Activated CD8-positive, alpha-beta T cell treated with anti-CD3 and anti-CD28 coated beads for 36 hours (primary cell): ENCODE results near the gene ZNF101. TPM values are rescaled to one million over a fixed set of nuclear protein-coding genes. Genes with fewer than 3 reads are reported as not detected.
"Not testable (repeated sequence)": the region's sequence is repeated elsewhere in the genome, so short reads cannot be mapped to it uniquely, and the experiment has no call there.

Experiments
- ATAC-seq: fragments of 200-7000 bp; cut with Tn5 transposase; one replicate; pipeline ENCODE4 v1.10.0; 2021; ENCODE audit warnings: mild to moderate bottlenecking, moderate library complexity
- CTCF ChIA-PET: fragments of 350-600 bp; sonication (Branson Sonifier 250); formaldehyde crosslinking; loops from one replicate; lab custom pipeline; 2021; ENCODE audit warnings: antibody characterized with exemption; lab: Charles Lee
- POLR2A ChIA-PET: fragments of 350-600 bp; sonication (Branson Sonifier 250); formaldehyde crosslinking; loops from one replicate; lab custom pipeline; 2021; ENCODE audit warnings: antibody characterized with exemption; lab: Charles Lee
- DNase-seq: peaks from one replicate; pipeline ENCODE4 v3.0.0-alpha.2; 2020
- H3K27ac Mint-ChIP-seq: one replicate; pipeline ENCODE4 v1.8.0; 2021; ENCODE audit warnings: mild to moderate bottlenecking, mixed read lengths
- H3K27me3 Mint-ChIP-seq: one replicate; pipeline ENCODE4 v1.8.0; 2021; ENCODE audit warnings: mixed read lengths
- H3K36me3 Mint-ChIP-seq: one replicate; pipeline ENCODE4 v1.8.0; 2021; ENCODE audit warnings: low read depth, mixed read lengths
- H3K4me1 Mint-ChIP-seq: one replicate; pipeline ENCODE4 v1.8.0; 2021; ENCODE audit warnings: low read depth, mixed read lengths
- H3K4me3 Mint-ChIP-seq: one replicate; pipeline ENCODE4 v1.8.0; 2021; ENCODE audit warnings: mild to moderate bottlenecking, moderate library complexity, mixed read lengths
- H3K9me3 Mint-ChIP-seq: one replicate; pipeline ENCODE4 v1.8.0; 2021; ENCODE audit warnings: mixed read lengths
- CTCF ChIP-seq: fragments of 200-600 bp; IDR thresholded peaks from one replicate; pipeline ENCODE4 v1.8.0; 2022; ENCODE audit warnings: antibody characterized with exemption, mild to moderate bottlenecking
- intact Hi-C: fragments of 100-400 bp; cut with micrococcal nuclease; formaldehyde crosslinking; loops from one replicate; pipeline ENCODE4 v1.10.0; 2022
- total RNA-seq, 2 experiments: library from RNA; stranded (reverse); gene quantifications; one replicate each; pipeline ENCODE4 v1.2.3, GENCODE V29; 2021

Gene ZNF101
- total RNA-seq, 2 experiments from 2014 or later: 82.5 to 85.2 TPM

GRCh38 chr19:19686580-19686979 is 17.9 kb downstream of the ZNF101 start:
- Mint-ChIP-seq H3K27ac (no peak overlapping the region), H3K4me3 (no peak overlapping the region), H3K36me3 (peaks cover 54% of the 10 kb centered on the region), H3K9me3 (peaks cover 27% of the 10 kb centered on the region), H3K4me1 (no peaks in the 10 kb centered on the region), H3K27me3 (no peaks in the 10 kb centered on the region)
- ATAC-seq (peak; percentile 18), DNase-seq (no peak)
- intact Hi-C loops: no loop called here
- POLR2A ChIA-PET: interaction anchor here (0.7 to 3.4 kb wide), 5 partner anchors 10 to 44 kb away, joined by 3 to 17 read pairs (median 3); partner anchors contain the start of genes ATP13A1 and ZNF101
- TF ChIP-seq CTCF: no peak
- CTCF ChIA-PET: no interaction called here

- DNase-seq (no peak), ATAC-seq (peak; percentile 40)
- no peaks in the 10 kb centered on the region for H3K27me3 Mint-ChIP-seq
- H3K4me1 Mint-ChIP-seq: no peaks in the 10 kb centered on the region
- intact Hi-C loops: no loop called here
- TF ChIP-seq CTCF: no peak
- H3K27ac Mint-ChIP-seq: no peak overlapping the region
- H3K36me3 Mint-ChIP-seq: peaks cover 53% of the 10 kb centered on the region
- ChIA-PET POLR2A (interaction anchor here (0.9 to 3.4 kb wide), 4 partner anchors 10 to 23 kb away, joined by 3 to 17 read pairs (median 3); partner anchors contain the start of genes ATP13A1 and ZNF101), CTCF (no interaction called here)
- no peak overlapping the region for H3K4me3 Mint-ChIP-seq
- H3K9me3 Mint-ChIP-seq: peaks cover 27% of the 10 kb centered on the region
Measured at GRCh38 chr19:19687090-19687489, 18.5 kb downstream of the ZNF101 start.

GRCh38 chr19:19689023-19689422 is 20.4 kb downstream of the ZNF101 start:
- H3K4me3 Mint-ChIP-seq, intact Hi-C loops, H3K27ac Mint-ChIP-seq, H3K27me3 Mint-ChIP-seq, H3K4me1 Mint-ChIP-seq, CTCF ChIA-PET: not testable (repeated sequence)
- peak; percentile 40 for ATAC-seq
- peak; percentile 50 for DNase-seq
- Mint-ChIP-seq H3K36me3 (peaks cover 35% of the 10 kb centered on the region), H3K9me3 (peaks cover 18% of the 10 kb centered on the region)
- POLR2A ChIA-PET: interaction anchor here (1.1 kb wide), 1 partner anchor 20 kb away, joined by 3 read pairs; no protein-coding TSS in a partner anchor

- Mint-ChIP-seq H3K4me1 (no peaks in the 10 kb centered on the region), H3K27me3 (no peaks in the 10 kb centered on the region), H3K36me3 (peaks cover 17% of the 10 kb centered on the region), H3K27ac (no peak overlapping the region), H3K9me3 (peaks cover 11% of the 10 kb centered on the region), H3K4me3 (no peak overlapping the region)
- ChIA-PET CTCF (no interaction called here), POLR2A (interaction anchor here (0.8 to 0.9 kb wide), 2 partner anchors 17 to 24 kb away, joined by 3 read pairs; no protein-coding TSS in a partner anchor)
- intact Hi-C loops: no loop called here
- DNase-seq: no peak
- no peak for TF ChIP-seq CTCF
- no peak for ATAC-seq
Measured at GRCh38 chr19:19691683-19692082, 23.0 kb downstream of the ZNF101 start.

GRCh38 chr19:19696386-19696785 is 27.7 kb downstream of the ZNF101 start:
- no peaks in the 10 kb centered on the region for H3K27me3 Mint-ChIP-seq
- peaks cover 9% of the 10 kb centered on the region for H3K36me3 Mint-ChIP-seq
- POLR2A ChIA-PET: interaction anchor here (1.1 kb wide), 1 partner anchor 28 kb away, joined by 3 read pairs; no protein-coding TSS in a partner anchor

More at GRCh38 chr19:19696386-19696785, 27.7 kb downstream of the ZNF101 start:
- CTCF ChIA-PET: no interaction called here
- H3K27ac Mint-ChIP-seq: no peak overlapping the region
- no peak overlapping the region for H3K4me3 Mint-ChIP-seq
- intact Hi-C loops: no loop called here
- no peaks in the 10 kb centered on the region for H3K4me1 Mint-ChIP-seq
- ATAC-seq (no peak), DNase-seq (no peak)
- H3K9me3 Mint-ChIP-seq: peaks cover 13% of the 10 kb centered on the region
- no peak for TF ChIP-seq CTCF
